K562 (cell line): ENCODE results near the gene TBC1D1. TPM values are rescaled to one million over a fixed set of nuclear protein-coding genes. Genes with fewer than 3 reads are reported as not detected.

Experiments used
- ATAC-seq: fragments of 200-7000 bp; cut with Tn5 transposase; 3 replicates; pipeline ENCODE4 v1.9.1; 2020; ENCODE audit warnings: moderate library complexity
- BruUV-seq: library from RNA; stranded (reverse); fragments of 400-500 nt; replicated peaks from 2 replicates; lab custom pipeline; 2021; lab: Mats Ljungman, UMichigan
- CTCF ChIA-PET: fragments of 300-600 bp; formaldehyde crosslinking; extraction: SDS; loops from one replicate; lab custom pipeline; 2021; ENCODE audit warnings: low intra/inter-chr PET ratio; lab: Yijun Ruan, JAX
- POLR2A ChIA-PET: fragments of 300-600, 350-650 bp; sonication (Branson Sonifier 250); formaldehyde crosslinking; extraction: SDS; loops from one replicate; lab custom pipeline; 2021; ENCODE audit warnings: antibody characterized with exemption, inconsistent platforms; lab: Yijun Ruan, JAX
- DNase-seq, 4 experiments: peaks; one replicate each; pipeline versions ENCODE4 v3.0.0 to v3.0.0-alpha.2; 2011 to 2018; ENCODE audit warnings: low spot score in 3 of 4, mixed read lengths in 3 of 4; ENCODE audit errors: extremely low read depth in 1 of 4
- FAIRE-seq: peaks from 2 replicates; lab custom pipeline; 2011; peaks lifted over from hg19 to GRCh38; lab: Jason Lieb, UNC
- H2AFZ ChIP-seq: 2 replicates; pipeline ENCODE4 v1.6.0; 2011; ENCODE audit warnings: low read depth, low read length, control low read depth, inconsistent platforms
- H3K27ac ChIP-seq: fragments of 200-600 bp; 3 replicates; pipeline ENCODE4 v1.8.0; 2011; ENCODE audit warnings: low read depth, mild to moderate bottlenecking, control low read depth, inconsistent platforms, low read length, moderate library complexity, mixed read lengths; ENCODE audit errors: extremely low read depth
- H3K27me3 ChIP-seq, 2 experiments: fragments of 300-600 bp in 1 of 2; 2 replicates in 1 of 2; 3 replicates in 1 of 2; pipeline versions ENCODE4 v1.6.0 to v1.8.0; 2011; ENCODE audit warnings: inconsistent platforms in 2 of 2, low read length in 2 of 2, mild to moderate bottlenecking in 1 of 2, mixed read lengths in 1 of 2, moderate library complexity in 1 of 2; ENCODE audit not compliant: control insufficient read depth in 2 of 2, insufficient read depth in 2 of 2
- H3K36me3 ChIP-seq: fragments of 300-600 bp; 3 replicates; pipeline ENCODE4 v1.8.0; 2011; ENCODE audit warnings: mild to moderate bottlenecking, low read length, inconsistent platforms; ENCODE audit not compliant: control insufficient read depth, insufficient read depth
- H3K4me1 ChIP-seq, 2 experiments: fragments of 200-600 bp in 1 of 2; replicated peaks in 1 of 2; 2 replicates in 1 of 2; 3 replicates in 1 of 2; pipeline versions ENCODE4 v1.5.1 to v1.8.0; 2011; ENCODE audit warnings: inconsistent platforms in 2 of 2, low read length in 2 of 2, mild to moderate bottlenecking in 1 of 2, mixed read lengths in 1 of 2, moderate library complexity in 1 of 2; ENCODE audit not compliant: control insufficient read depth in 2 of 2, insufficient read depth in 2 of 2
- H3K4me2 ChIP-seq: 2 replicates; pipeline ENCODE4 v1.6.1; 2011; ENCODE audit warnings: low read length, control low read depth, inconsistent platforms, mixed read lengths; ENCODE audit not compliant: insufficient read depth
- H3K4me3 ChIP-seq: fragments of 200-600 bp; sonication (generic), shearing (Covaris generic); 2 replicates; pipeline ENCODE4 v1.5.1; 2016; ENCODE audit warnings: control low read depth, inconsistent platforms
- H3K79me2 ChIP-seq: fragments of 200-600 bp; 3 replicates; pipeline ENCODE4 v1.8.0; 2011; ENCODE audit warnings: low read length, inconsistent platforms; ENCODE audit not compliant: control insufficient read depth, insufficient read depth
- H3K9ac ChIP-seq, 2 experiments: 2 replicates each; pipeline versions ENCODE4 v1.6.0 to v1.6.1; 2011; ENCODE audit warnings: low read depth in 2 of 2, low read length in 2 of 2, control low read depth in 1 of 2, inconsistent platforms in 1 of 2, mild to moderate bottlenecking in 1 of 2, mixed read lengths in 1 of 2; ENCODE audit not compliant: insufficient read depth in 1 of 2
- H3K9me1 ChIP-seq: one replicate; pipeline ENCODE4 v1.6.0; 2011; ENCODE audit warnings: inconsistent platforms, mild to moderate bottlenecking, low read length, moderate library complexity; ENCODE audit not compliant: control insufficient read depth, insufficient read depth
- H3K9me3 ChIP-seq: replicated peaks from 2 replicates; pipeline ENCODE4 v1.5.1; 2011; ENCODE audit warnings: low read depth, low read length, inconsistent platforms; ENCODE audit not compliant: control insufficient read depth, insufficient read depth
- H4K20me1 ChIP-seq: replicated peaks from 2 replicates; pipeline ENCODE4 v1.6.1; 2011; ENCODE audit warnings: low read length, inconsistent platforms, mixed read lengths; ENCODE audit not compliant: control insufficient read depth, insufficient read depth
- CBFA2T2 ChIP-seq: fragments of 450-650 bp; conservative IDR thresholded peaks from 2 replicates; pipeline ENCODE4 v1.6.1; 2017; ENCODE audit warnings: mild to moderate bottlenecking
- DNMT1 ChIP-seq: fragments of 450-650 bp; IDR thresholded peaks from 2 replicates; pipeline ENCODE4 v1.6.1; 2016; ENCODE audit warnings: antibody characterized with exemption, mild to moderate bottlenecking
- PURB ChIP-seq: sonication (generic); formaldehyde crosslinking; IDR thresholded peaks from 2 replicates; pipeline ENCODE4 v1.9.0; 2021; ENCODE audit warnings: low read depth, mild to moderate bottlenecking, missing genetic modification reagents
- ZNF12 ChIP-seq: sonication (generic); formaldehyde crosslinking; IDR thresholded peaks from 2 replicates; pipeline ENCODE4 v1.4.0; 2020; ENCODE audit warnings: mild to moderate bottlenecking, missing genetic modification reagents
- ZNF184 ChIP-seq: sonication (generic); formaldehyde crosslinking; IDR thresholded peaks from 2 replicates; pipeline ENCODE4 v1.5.0; 2020; ENCODE audit warnings: missing genetic modification reagents
- ZNF586 ChIP-seq: fragments of 450-650 bp; formaldehyde crosslinking; conservative IDR thresholded peaks from 2 replicates; pipeline ENCODE4 v1.4.0; 2020; ENCODE audit warnings: mild to moderate bottlenecking, moderate library complexity
- ZNF766 ChIP-seq: fragments of 200-800 bp; sonication (Bioruptor generic); conservative IDR thresholded peaks from 2 replicates; pipeline ENCODE4 v1.6.1; 2016; ENCODE audit warnings: missing genetic modification characterization, missing compliant biosample characterization
- WGBS: fragments of 100-300 bp; shearing (Covaris generic); methylation state at CpG from one replicate; pipeline ENCODE4 v1.1.6; 2016; ENCODE audit warnings: low coverage, mixed read lengths; ENCODE audit not compliant: insufficient coverage; ENCODE audit errors: missing lambda C conversion rate; 5-methylcytosine and 5-hydroxymethylcytosine counted together
- in situ Hi-C: fragments of 300-500 bp; cut with MboI; formaldehyde crosslinking; loops from 4 replicates; pipeline ENCODE4 v1.15.0; 2018; ENCODE audit warnings: inconsistent platforms, mixed read lengths
- intact Hi-C: fragments of 100-400 bp; cut with micrococcal nuclease; formaldehyde crosslinking; loops from 2 replicates; pipeline ENCODE4 v1.14.2; 2022
- polyA plus RNA-seq, 8 experiments: library from polyadenylated mRNA; depleted of rRNA in 4 of 8; stranded (reverse) in 5 of 8; unstranded in 3 of 8; fragments of >200 nt; fragmentation: Nextera tagmentation in 2 of 8; fragmentation: Illumina TruSeq in 1 of 8; extraction: Ambion mirVana in 2 of 8; extraction: Trizol in 1 of 8; gene quantifications; 2 replicates each; pipeline versions ENCODE4 v1.2.1 to v1.2.3, GENCODE V29; 2011 to 2014; ENCODE audit warnings: inconsistent platforms in 1 of 8, missing spikeins in 1 of 8
- total RNA-seq, 7 experiments: library from RNA; depleted of rRNA in 6 of 7; stranded (reverse); fragments of >200 nt in 6 of 7; fragmentation: Illumina TruSeq in 2 of 7; extraction: Trizol in 2 of 7; gene quantifications; 2 replicates each; pipeline versions ENCODE4 v1.2.1 to v1.2.3, GENCODE V29; 2011 to 2021; ENCODE audit warnings: low replicate concordance in 1 of 7
- TF ChIP-seq, protein P1 (sequence below), 3 experiments: IDR thresholded peaks in 2 of 3; conservative IDR thresholded peaks in 1 of 3; 2 replicates each; pipeline ENCODE4 v1.5.1; 2011 to 2012; ENCODE audit warnings: low read length in 3 of 3, mild to moderate bottlenecking in 3 of 3, control low read depth in 2 of 3, improper control_type of control experiment in 1 of 3, inconsistent platforms in 1 of 3, low read depth in 1 of 3, mixed read lengths in 1 of 3, moderate library complexity in 1 of 3; ENCODE audit not compliant: insufficient read depth in 2 of 3
- TF ChIP-seq, protein P2 (sequence below): fragments of 450-650 bp; IDR thresholded peaks from one replicate; pipeline ENCODE4 v1.6.1; 2018; ENCODE audit warnings: mild to moderate bottlenecking, moderate library complexity; ENCODE audit not compliant: partially characterized antibody
- TF ChIP-seq, protein P3 (sequence below), 2 experiments: fragments of 150-350 bp in 1 of 2; IDR thresholded peaks; 2 replicates each; pipeline ENCODE4 v1.6.1; 2012 to 2016; ENCODE audit warnings: low read depth in 2 of 2, low read length in 2 of 2, mild to moderate bottlenecking in 1 of 2, moderate library complexity in 1 of 2
- TF ChIP-seq, protein P4 (sequence below): sonication (generic); formaldehyde crosslinking; IDR thresholded peaks from 2 replicates; pipeline ENCODE4 v1.8.0; 2022; ENCODE audit warnings: missing genetic modification reagents, mild to moderate bottlenecking, moderate library complexity, borderline replicate concordance
- TF ChIP-seq, protein P5 (sequence below): fragments of 250-450 bp; sonication (Bioruptor Pico); IDR thresholded peaks from 2 replicates; pipeline ENCODE4 v1.6.1; 2021; ENCODE audit warnings: mild to moderate bottlenecking

TBC1D1 gene
- total and polyA plus RNA-seq, 9 of the 15 experiments (the other 6 are each of a cell fraction or from before 2014, with no cell fraction given), result 0.59 to 14.2 (median 8.8) TPM

DNA sequence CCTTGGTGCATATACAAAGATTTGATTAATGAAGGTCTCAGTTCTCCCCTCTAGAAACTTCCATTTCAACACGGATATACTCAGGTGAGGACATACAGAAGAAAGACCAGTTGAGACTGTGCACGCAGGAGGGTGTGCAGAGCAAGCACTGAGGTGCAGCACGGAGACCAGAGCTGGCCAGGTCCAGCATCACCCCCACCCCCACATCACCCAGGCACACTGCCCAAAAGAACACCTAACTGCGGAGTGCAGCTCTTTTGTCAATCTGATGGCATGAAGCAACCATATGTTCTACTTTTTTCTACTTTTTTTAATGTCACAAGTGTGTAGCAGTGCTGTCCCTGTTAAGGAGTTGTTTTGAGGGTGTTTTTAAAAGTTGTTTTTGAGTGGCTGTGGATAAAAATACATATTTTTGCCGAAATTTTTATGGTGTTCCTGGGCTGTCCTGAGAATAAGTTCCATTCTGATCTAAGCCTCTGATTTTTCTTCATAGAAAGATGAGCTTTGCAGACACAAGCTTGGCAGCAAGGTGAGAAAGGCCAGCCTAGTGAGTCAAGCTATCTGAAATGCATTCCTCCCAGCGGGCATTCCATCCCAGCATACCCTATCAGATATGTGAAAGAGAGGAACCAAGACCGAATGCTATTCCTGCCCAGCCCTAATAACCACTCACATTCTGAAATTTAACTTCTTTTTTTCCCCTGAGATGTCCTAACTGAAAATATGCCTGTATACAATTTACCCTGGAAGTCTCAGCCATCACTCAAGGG lies 243.0 kb downstream of the TBC1D1 start:
- ChIA-PET CTCF (no interaction called here), POLR2A (interaction anchor here (0.6 to 1.5 kb wide), 3 partner anchors 11 to 533 kb away, joined by 3 to 4 read pairs (median 3); no protein-coding TSS in a partner anchor)
- no peak overlapping the region for H3K9ac ChIP-seq
- no peak for DNase-seq
- peaks cover 0 to 4% of the 10 kb centered on the region in 2 experiments; a peak in 1 of 5 replicates for H3K4me1 ChIP-seq
- no peaks in the 10 kb centered on the region for H4K20me1 ChIP-seq
- no TSS peak for BruUV-seq
- no peaks in the 10 kb centered on the region for H3K36me3 ChIP-seq
- peaks cover 19 to 46% of the 10 kb centered on the region in 2 experiments for H3K27me3 ChIP-seq
- in situ Hi-C loops (no loop called here), intact Hi-C loops (no loop called here)
- no peak overlapping the region for H3K4me3 ChIP-seq
- H3K9me3 ChIP-seq, result no peaks in the 10 kb centered on the region
- no peaks in the 10 kb centered on the region for H3K79me2 ChIP-seq
- no peak for FAIRE-seq
- H3K27ac ChIP-seq, result no peak overlapping the region
- no peak overlapping the region for H3K4me2 ChIP-seq
- ATAC-seq, result no peak
- H3K9me1 ChIP-seq, result no peaks in the 10 kb centered on the region
- no peak overlapping the region for H2AFZ ChIP-seq
- WGBS, result 7% methylated on average over 7 of the region's 7 CpGs
- TF ChIP-seq DNMT1 (no peak), ZNF586 (CRISPR knock-in tag) (no peak), ZNF766 (no peak), ZNF184 (CRISPR knock-in tag) (no peak), PURB (CRISPR knock-in tag) (no peak), CBFA2T2 (no peak), ZNF12 (CRISPR knock-in tag) (no peak)
- TF ChIP-seq, protein P1, sequence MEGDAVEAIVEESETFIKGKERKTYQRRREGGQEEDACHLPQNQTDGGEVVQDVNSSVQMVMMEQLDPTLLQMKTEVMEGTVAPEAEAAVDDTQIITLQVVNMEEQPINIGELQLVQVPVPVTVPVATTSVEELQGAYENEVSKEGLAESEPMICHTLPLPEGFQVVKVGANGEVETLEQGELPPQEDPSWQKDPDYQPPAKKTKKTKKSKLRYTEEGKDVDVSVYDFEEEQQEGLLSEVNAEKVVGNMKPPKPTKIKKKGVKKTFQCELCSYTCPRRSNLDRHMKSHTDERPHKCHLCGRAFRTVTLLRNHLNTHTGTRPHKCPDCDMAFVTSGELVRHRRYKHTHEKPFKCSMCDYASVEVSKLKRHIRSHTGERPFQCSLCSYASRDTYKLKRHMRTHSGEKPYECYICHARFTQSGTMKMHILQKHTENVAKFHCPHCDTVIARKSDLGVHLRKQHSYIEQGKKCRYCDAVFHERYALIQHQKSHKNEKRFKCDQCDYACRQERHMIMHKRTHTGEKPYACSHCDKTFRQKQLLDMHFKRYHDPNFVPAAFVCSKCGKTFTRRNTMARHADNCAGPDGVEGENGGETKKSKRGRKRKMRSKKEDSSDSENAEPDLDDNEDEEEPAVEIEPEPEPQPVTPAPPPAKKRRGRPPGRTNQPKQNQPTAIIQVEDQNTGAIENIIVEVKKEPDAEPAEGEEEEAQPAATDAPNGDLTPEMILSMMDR (IDR thresholded peaks at IDR 0.05 in 2 of 3, conservative IDR thresholded peaks at IDR 0.05 in 1 of 3; ENCODE audit: insufficient read depth in 2 of 3, low read depth in 1 of 3, low read length in 3 of 3), result no peak
- TF ChIP-seq, protein P2, sequence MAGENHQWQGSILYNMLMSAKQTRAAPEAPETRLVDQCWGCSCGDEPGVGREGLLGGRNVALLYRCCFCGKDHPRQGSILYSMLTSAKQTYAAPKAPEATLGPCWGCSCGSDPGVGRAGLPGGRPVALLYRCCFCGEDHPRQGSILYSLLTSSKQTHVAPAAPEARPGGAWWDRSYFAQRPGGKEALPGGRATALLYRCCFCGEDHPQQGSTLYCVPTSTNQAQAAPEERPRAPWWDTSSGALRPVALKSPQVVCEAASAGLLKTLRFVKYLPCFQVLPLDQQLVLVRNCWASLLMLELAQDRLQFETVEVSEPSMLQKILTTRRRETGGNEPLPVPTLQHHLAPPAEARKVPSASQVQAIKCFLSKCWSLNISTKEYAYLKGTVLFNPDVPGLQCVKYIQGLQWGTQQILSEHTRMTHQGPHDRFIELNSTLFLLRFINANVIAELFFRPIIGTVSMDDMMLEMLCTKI, result no peak
- TF ChIP-seq, protein P3, sequence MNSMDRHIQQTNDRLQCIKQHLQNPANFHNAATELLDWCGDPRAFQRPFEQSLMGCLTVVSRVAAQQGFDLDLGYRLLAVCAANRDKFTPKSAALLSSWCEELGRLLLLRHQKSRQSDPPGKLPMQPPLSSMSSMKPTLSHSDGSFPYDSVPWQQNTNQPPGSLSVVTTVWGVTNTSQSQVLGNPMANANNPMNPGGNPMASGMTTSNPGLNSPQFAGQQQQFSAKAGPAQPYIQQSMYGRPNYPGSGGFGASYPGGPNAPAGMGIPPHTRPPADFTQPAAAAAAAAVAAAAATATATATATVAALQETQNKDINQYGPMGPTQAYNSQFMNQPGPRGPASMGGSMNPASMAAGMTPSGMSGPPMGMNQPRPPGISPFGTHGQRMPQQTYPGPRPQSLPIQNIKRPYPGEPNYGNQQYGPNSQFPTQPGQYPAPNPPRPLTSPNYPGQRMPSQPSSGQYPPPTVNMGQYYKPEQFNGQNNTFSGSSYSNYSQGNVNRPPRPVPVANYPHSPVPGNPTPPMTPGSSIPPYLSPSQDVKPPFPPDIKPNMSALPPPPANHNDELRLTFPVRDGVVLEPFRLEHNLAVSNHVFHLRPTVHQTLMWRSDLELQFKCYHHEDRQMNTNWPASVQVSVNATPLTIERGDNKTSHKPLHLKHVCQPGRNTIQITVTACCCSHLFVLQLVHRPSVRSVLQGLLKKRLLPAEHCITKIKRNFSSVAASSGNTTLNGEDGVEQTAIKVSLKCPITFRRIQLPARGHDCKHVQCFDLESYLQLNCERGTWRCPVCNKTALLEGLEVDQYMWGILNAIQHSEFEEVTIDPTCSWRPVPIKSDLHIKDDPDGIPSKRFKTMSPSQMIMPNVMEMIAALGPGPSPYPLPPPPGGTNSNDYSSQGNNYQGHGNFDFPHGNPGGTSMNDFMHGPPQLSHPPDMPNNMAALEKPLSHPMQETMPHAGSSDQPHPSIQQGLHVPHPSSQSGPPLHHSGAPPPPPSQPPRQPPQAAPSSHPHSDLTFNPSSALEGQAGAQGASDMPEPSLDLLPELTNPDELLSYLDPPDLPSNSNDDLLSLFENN (IDR thresholded peaks at IDR 0.05; ENCODE audit: low read depth in 2 of 2, low read length in 2 of 2), result no peak
- TF ChIP-seq, protein P4, sequence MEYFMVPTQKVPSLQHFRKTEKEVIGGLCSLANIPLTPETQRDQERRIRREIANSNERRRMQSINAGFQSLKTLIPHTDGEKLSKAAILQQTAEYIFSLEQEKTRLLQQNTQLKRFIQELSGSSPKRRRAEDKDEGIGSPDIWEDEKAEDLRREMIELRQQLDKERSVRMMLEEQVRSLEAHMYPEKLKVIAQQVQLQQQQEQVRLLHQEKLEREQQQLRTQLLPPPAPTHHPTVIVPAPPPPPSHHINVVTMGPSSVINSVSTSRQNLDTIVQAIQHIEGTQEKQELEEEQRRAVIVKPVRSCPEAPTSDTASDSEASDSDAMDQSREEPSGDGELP, result no peak
- TF ChIP-seq, protein P5, sequence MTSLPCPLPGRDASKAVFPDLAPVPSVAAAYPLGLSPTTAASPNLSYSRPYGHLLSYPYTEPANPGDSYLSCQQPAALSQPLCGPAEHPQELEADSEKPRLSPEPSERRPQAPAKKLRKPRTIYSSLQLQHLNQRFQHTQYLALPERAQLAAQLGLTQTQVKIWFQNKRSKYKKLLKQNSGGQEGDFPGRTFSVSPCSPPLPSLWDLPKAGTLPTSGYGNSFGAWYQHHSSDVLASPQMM (CRISPR knock-in tag), result no peak
